Measurements from ENCODE around the gene ING4. TPM values are rescaled to one million over a fixed set of nuclear protein-coding genes. Genes with fewer than 3 reads are reported as not detected.
A peak's percentile ranks its signal among the peaks of the same experiment; 100 is the strongest.

The ING4 gene
- total RNA-seq, 4 donors from 2014 or later: 12.8 to 28.9 (median 19.7) TPM

DNA sequence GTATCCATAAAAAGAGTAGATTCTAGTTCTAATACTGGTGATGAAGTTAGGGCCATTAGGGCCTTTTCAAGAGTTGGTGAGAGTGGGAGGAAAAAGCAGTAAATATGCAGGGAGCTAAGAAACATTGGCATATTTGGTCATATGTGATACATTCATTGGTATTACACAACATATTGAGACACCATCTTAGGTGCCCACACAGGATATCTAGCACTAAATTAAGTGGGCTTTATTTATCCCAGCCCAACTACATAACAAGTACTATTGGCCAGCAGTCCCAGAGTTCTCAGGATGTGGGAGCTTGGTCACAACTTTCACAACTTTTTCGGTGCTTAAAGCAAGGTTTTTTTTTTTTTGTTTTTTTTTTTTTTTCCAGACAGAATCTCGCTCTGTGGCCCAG, 2.0 kb upstream of the ING4 start:
- Histone ChIP-seq H3K9me3 (no peaks in the 10 kb centered on the region), H3K27ac (no peak overlapping the region), H3K4me1 (peaks cover 12 to 18% of the 10 kb centered on the region in 2 donors), H3K27me3 (no peaks in the 10 kb centered on the region), H3K4me3 (no peak overlapping the region), H3K36me3 (peaks cover 0 to 32% of the 10 kb centered on the region in 2 donors)
- intact Hi-C loops (cut with DNase I; ENCODE audit: low total_unique reads) (loop anchor here (5.0 kb wide), 1 partner anchor 102 kb away; the partner anchor contains the start of gene PTMS), in situ Hi-C loops (cut with MboI; ENCODE audit: low sequenced_read_pairs in 4 of 4) (loop anchor here in 1 of 4 donors (10.0 kb wide), 1 partner anchor 60 kb away; the partner anchor contains the start of gene COPS7A)
- DNase-seq (no peak), ATAC-seq (no peak)
- TF ChIP-seq, protein P1, sequence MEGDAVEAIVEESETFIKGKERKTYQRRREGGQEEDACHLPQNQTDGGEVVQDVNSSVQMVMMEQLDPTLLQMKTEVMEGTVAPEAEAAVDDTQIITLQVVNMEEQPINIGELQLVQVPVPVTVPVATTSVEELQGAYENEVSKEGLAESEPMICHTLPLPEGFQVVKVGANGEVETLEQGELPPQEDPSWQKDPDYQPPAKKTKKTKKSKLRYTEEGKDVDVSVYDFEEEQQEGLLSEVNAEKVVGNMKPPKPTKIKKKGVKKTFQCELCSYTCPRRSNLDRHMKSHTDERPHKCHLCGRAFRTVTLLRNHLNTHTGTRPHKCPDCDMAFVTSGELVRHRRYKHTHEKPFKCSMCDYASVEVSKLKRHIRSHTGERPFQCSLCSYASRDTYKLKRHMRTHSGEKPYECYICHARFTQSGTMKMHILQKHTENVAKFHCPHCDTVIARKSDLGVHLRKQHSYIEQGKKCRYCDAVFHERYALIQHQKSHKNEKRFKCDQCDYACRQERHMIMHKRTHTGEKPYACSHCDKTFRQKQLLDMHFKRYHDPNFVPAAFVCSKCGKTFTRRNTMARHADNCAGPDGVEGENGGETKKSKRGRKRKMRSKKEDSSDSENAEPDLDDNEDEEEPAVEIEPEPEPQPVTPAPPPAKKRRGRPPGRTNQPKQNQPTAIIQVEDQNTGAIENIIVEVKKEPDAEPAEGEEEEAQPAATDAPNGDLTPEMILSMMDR (IDR thresholded peaks at IDR 0.05 in 4 of 5, conservative IDR thresholded peaks at IDR 0.05 in 1 of 5): no peak
- TF ChIP-seq POLR2A (IDR thresholded peaks at IDR 0.05): no peak

DNA sequence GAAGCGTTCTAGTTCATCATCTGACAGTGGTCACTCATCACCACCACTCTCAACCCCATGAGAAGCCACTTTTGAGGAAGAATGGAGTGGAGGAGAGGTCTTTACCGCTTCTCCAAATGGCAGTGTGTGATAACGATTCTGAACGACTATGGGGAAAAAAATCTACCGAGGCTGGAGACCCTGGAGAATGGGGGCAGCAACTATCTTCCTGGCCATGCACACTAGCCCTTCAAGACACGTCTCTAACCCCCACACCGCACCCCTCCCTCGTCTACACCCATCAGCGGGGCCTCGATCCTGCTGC, 365 bp downstream of the ING4 start:
- in situ Hi-C loops (cut with MboI; ENCODE audit: low sequenced_read_pairs in 4 of 4): loop anchor here in 1 of 4 donors (10.0 kb wide), 1 partner anchor 62 kb away; the partner anchor contains the start of gene COPS7A

DNA sequence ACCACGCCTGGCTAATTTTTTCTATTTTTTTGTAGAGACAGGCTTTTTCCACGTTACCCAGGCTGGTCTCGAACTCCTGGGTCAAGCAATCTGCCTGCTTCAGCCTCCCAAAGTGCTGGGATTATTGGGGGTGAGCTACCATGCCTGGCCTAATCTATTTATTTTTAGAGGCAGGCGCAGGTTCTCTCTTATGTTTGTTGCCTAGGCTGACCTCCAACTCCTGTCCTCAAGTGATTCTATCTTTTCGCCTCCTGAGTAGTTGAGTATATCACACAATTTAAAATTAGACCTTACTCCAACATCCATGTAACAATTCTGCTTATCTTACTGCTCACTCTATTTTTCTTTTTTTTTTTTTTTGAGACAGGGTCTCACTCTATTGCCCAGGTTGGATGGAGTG, 8.9 kb downstream of the ING4 start:
- in situ Hi-C loops (cut with MboI; ENCODE audit: low sequenced_read_pairs in 4 of 4): loop anchor here in 1 of 4 donors (10.0 kb wide), 1 partner anchor 51 kb away; the partner anchor contains the start of gene PIANP
- H3K9me3 ChIP-seq: no peaks in the 10 kb centered on the region
- H3K27me3 ChIP-seq: no peaks in the 10 kb centered on the region
- no peak for ATAC-seq
- H3K36me3 ChIP-seq: peaks cover 4 to 78% of the 10 kb centered on the region in 2 donors
- intact Hi-C loops (cut with DNase I; ENCODE audit: low total_unique reads): no loop called here
- no peaks in the 10 kb centered on the region for H3K4me1 ChIP-seq
- TF ChIP-seq, protein P1 (IDR thresholded peaks at IDR 0.05 in 4 of 5, conservative IDR thresholded peaks at IDR 0.05 in 1 of 5): no peak
- no peak for TF ChIP-seq POLR2A (IDR thresholded peaks at IDR 0.05)
- H3K4me3 ChIP-seq: no peak overlapping the region
- DNase-seq: no peak
- no peak overlapping the region for H3K27ac ChIP-seq

More for the DNA sequence above, 365 bp downstream of the ING4 start:
- TF ChIP-seq, protein P1 (IDR thresholded peaks at IDR 0.05 in 4 of 5, conservative IDR thresholded peaks at IDR 0.05 in 1 of 5): no peak
- TF ChIP-seq POLR2A (IDR thresholded peaks at IDR 0.05): no peak
- Histone ChIP-seq H3K4me3 (peak overlapping the region; percentile 66 to 97 (median 81)), H3K27me3 (no peaks in the 10 kb centered on the region), H3K9me3 (no peaks in the 10 kb centered on the region), H3K36me3 (peaks cover 0 to 9% of the 10 kb centered on the region in 2 donors), H3K27ac (peak overlapping the region; percentile 74 to 84 (median 80)), H3K4me1 (peaks cover 12 to 18% of the 10 kb centered on the region in 2 donors)
- DNase-seq: no peak
- peak in 1 of 2 donors; percentile 38 for ATAC-seq
- intact Hi-C loops (cut with DNase I; ENCODE audit: low total_unique reads): loop anchor here (5.0 kb wide), 1 partner anchor 105 kb away; the partner anchor contains the start of gene PTMS

DNA sequence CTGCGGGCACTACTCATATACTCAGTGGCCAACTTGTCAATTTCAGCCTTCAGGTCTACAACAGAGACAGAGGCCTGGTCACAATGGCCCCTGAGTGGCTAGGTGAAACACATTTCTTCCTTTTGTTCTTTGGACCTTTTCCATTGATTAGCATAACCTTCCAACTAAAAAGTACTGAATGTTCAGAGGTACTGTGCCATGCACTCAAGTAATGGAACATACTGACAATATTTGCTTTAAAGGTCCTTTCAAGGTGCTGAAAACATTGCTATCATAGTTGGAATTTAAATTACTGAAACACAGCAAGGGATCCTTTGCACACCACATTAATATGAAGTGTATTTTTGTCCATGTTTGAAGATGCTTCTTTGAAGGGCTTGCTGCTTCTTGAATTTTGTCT, 9.6 kb downstream of the ING4 start:
- Histone ChIP-seq H3K36me3 (peaks cover 4 to 82% of the 10 kb centered on the region in 2 donors), H3K9me3 (no peaks in the 10 kb centered on the region), H3K27me3 (no peaks in the 10 kb centered on the region), H3K4me3 (no peak overlapping the region), H3K27ac (no peak overlapping the region), H3K4me1 (no peaks in the 10 kb centered on the region)
- intact Hi-C loops (cut with DNase I; ENCODE audit: low total_unique reads): no loop called here
- in situ Hi-C loops (cut with MboI; ENCODE audit: low sequenced_read_pairs in 4 of 4): loop anchor here in 1 of 4 donors (10.0 kb wide), 1 partner anchor 51 kb away; the partner anchor contains the start of gene PIANP
- ATAC-seq (no peak), DNase-seq (no peak)
- TF ChIP-seq, protein P1 (IDR thresholded peaks at IDR 0.05 in 4 of 5, conservative IDR thresholded peaks at IDR 0.05 in 1 of 5): no peak
- TF ChIP-seq POLR2A (IDR thresholded peaks at IDR 0.05): no peak
